Measurements from ENCODE around the gene SLC28A1. TPM values are rescaled to one million over a fixed set of nuclear protein-coding genes. Genes with fewer than 3 reads are reported as not detected.

SLC28A1 gene
- total RNA-seq, 1 donor from 2014 or later, result not detected

DNA sequence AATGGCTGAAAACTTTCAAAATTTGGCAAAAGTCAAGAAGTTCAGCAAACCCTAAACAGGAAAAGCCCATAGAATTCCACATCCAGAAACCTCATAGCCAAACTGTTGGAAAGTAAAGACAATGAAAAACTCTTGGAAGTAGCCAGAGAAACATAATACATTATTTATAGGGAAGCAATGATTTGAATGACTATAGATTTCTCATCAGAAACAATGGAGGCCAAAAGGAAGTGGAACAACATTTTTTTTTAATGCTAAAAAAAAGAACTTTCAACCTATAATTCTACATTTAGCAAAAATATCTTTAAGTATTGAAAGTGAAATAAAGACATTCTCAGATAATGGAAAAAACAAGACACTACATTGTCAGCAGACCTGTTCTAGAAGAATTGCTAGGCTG, 37.1 kb upstream of the SLC28A1 start:
- H3K9me3 ChIP-seq, result no peaks in the 10 kb centered on the region
- intact Hi-C loops (cut with DNase I), result no loop called here
- no peaks in the 10 kb centered on the region for H3K27me3 ChIP-seq
- TF ChIP-seq, protein P1, sequence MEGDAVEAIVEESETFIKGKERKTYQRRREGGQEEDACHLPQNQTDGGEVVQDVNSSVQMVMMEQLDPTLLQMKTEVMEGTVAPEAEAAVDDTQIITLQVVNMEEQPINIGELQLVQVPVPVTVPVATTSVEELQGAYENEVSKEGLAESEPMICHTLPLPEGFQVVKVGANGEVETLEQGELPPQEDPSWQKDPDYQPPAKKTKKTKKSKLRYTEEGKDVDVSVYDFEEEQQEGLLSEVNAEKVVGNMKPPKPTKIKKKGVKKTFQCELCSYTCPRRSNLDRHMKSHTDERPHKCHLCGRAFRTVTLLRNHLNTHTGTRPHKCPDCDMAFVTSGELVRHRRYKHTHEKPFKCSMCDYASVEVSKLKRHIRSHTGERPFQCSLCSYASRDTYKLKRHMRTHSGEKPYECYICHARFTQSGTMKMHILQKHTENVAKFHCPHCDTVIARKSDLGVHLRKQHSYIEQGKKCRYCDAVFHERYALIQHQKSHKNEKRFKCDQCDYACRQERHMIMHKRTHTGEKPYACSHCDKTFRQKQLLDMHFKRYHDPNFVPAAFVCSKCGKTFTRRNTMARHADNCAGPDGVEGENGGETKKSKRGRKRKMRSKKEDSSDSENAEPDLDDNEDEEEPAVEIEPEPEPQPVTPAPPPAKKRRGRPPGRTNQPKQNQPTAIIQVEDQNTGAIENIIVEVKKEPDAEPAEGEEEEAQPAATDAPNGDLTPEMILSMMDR (IDR thresholded peaks at IDR 0.05), result no peak
- H3K27ac ChIP-seq, result no peak overlapping the region
- no peaks in the 10 kb centered on the region for H3K36me3 ChIP-seq
- no peak overlapping the region for H3K4me3 ChIP-seq
- DNase-seq, result no peak
- no peaks in the 10 kb centered on the region for H3K4me1 ChIP-seq
- no peak for ATAC-seq

GRCh38 chr15:84852212-84852611, 32.2 kb upstream of the SLC28A1 start:
- H3K27ac ChIP-seq, result no peak overlapping the region
- no peaks in the 10 kb centered on the region for H3K4me1 ChIP-seq
- no peak for ATAC-seq
- H3K4me3 ChIP-seq, result no peak overlapping the region
- DNase-seq, result no peak
- H3K27me3 ChIP-seq, result no peaks in the 10 kb centered on the region
- H3K9me3 ChIP-seq, result no peaks in the 10 kb centered on the region
- intact Hi-C loops (cut with DNase I), result no loop called here
- no peaks in the 10 kb centered on the region for H3K36me3 ChIP-seq
- TF ChIP-seq, protein P1 (IDR thresholded peaks at IDR 0.05), result no peak

- Histone ChIP-seq H3K27ac (no peak overlapping the region), H3K4me3 (no peak overlapping the region), H3K36me3 (no peaks in the 10 kb centered on the region), H3K9me3 (no peaks in the 10 kb centered on the region), H3K4me1 (no peaks in the 10 kb centered on the region), H3K27me3 (no peaks in the 10 kb centered on the region)
- DNase-seq (no peak), ATAC-seq (no peak)
- TF ChIP-seq, protein P1 (IDR thresholded peaks at IDR 0.05), result no peak
- intact Hi-C loops (cut with DNase I), result no loop called here
Measured at GRCh38 chr15:84855136-84855535, 29.3 kb upstream of the SLC28A1 start.

GRCh38 chr15:84855765-84856164, 28.7 kb upstream of the SLC28A1 start:
- H3K27me3 ChIP-seq, result no peaks in the 10 kb centered on the region
- H3K36me3 ChIP-seq, result no peaks in the 10 kb centered on the region
- no peaks in the 10 kb centered on the region for H3K9me3 ChIP-seq
- no peak for ATAC-seq
- H3K4me1 ChIP-seq, result no peaks in the 10 kb centered on the region
- no peak for DNase-seq
- no peak overlapping the region for H3K27ac ChIP-seq
- intact Hi-C loops (cut with DNase I), result no loop called here
- no peak overlapping the region for H3K4me3 ChIP-seq
- TF ChIP-seq, protein P1 (IDR thresholded peaks at IDR 0.05), result no peak

- ATAC-seq (peak; percentile 4), DNase-seq (no peak)
- Histone ChIP-seq H3K9me3 (no peaks in the 10 kb centered on the region), H3K27me3 (no peaks in the 10 kb centered on the region), H3K27ac (no peak overlapping the region), H3K36me3 (no peaks in the 10 kb centered on the region), H3K4me1 (no peaks in the 10 kb centered on the region), H3K4me3 (no peak overlapping the region)
- intact Hi-C loops (cut with DNase I), result no loop called here
- TF ChIP-seq, protein P1 (IDR thresholded peaks at IDR 0.05), result no peak
Measured at GRCh38 chr15:84856731-84857417, 27.6 kb upstream of the SLC28A1 start.

Data from upper lobe of right lung (tissue), 1 donor.